Testis (tissue), 3 donors: ENCODE results near the gene LPP. TPM values are rescaled to one million over a fixed set of nuclear protein-coding genes. Genes with fewer than 3 reads are reported as not detected.

Experiments used
- DNase-seq: peaks from one replicate; pipeline ENCODE4 v3.0.0-alpha.2; 2019
- H3K27ac ChIP-seq, 2 donors: fragments of 200-600 bp; sonication (generic); one replicate each; pipeline ENCODE4 v1.5.1; 2019
- H3K27me3 ChIP-seq: fragments of 200-600 bp; sonication (generic); one replicate; pipeline ENCODE4 v1.5.1; 2019
- H3K36me3 ChIP-seq: fragments of 200-600 bp; sonication (generic); one replicate; pipeline ENCODE4 v1.5.1; 2017; ENCODE audit warnings: low read depth; ENCODE audit errors: missing control alignments
- H3K4me1 ChIP-seq: fragments of 200-600 bp; sonication (generic); one replicate; pipeline ENCODE4 v1.5.1; 2019
- H3K4me3 ChIP-seq, 2 donors: fragments of 200-600 bp; sonication (generic); one replicate each; pipeline ENCODE4 v1.5.1; 2017 to 2019
- H3K9me3 ChIP-seq: fragments of 200-600 bp; sonication (generic); one replicate; pipeline ENCODE4 v1.5.1; 2017
- POLR2A ChIP-seq: fragments of 450-650 bp; IDR thresholded peaks from one replicate; pipeline ENCODE4 v1.6.1; 2017; ENCODE audit warnings: antibody characterized with exemption, mild to moderate bottlenecking, moderate library complexity
- WGBS, 2 donors: methylation state at CpG; one replicate each; pipeline ENCODE4 v1.1.5; 2018; 5-methylcytosine and 5-hydroxymethylcytosine counted together
- intact Hi-C: fragments of 100-400 bp; cut with DNase I; formaldehyde crosslinking; loops from one replicate; pipeline ENCODE4 v1.15.1; 2023; ENCODE audit warnings: low total_unique reads
- polyA plus RNA-seq: library from polyadenylated mRNA; stranded (reverse); fragments of 350-450 nt; fragmentation: Illumina TruSeq; extraction: RNeasy Lipid Tissue Mini Kit (QIAGEN cat#74804); gene quantifications from one replicate; pipeline ENCODE4 v1.2.3, GENCODE V29; 2014; ENCODE audit warnings: low read depth, low replicate concordance; ENCODE audit not compliant: insufficient read depth
- total RNA-seq, 2 donors: library from RNA; depleted of rRNA; stranded (reverse); fragments of >200 nt; gene quantifications; one replicate each; pipeline ENCODE4 v1.2.3, GENCODE V29; 2016
- TF ChIP-seq, protein P1 (sequence below), 3 experiments: fragments of 450-650 bp in 2 of 3; fragments of 200-600 bp in 1 of 3; sonication (generic) in 1 of 3; IDR thresholded peaks; one replicate each; pipeline ENCODE4 v1.5.1; 2016 to 2019; ENCODE audit warnings: antibody characterized with exemption in 3 of 3, mild to moderate bottlenecking in 2 of 3, moderate library complexity in 1 of 3

LPP gene
- total and polyA plus RNA-seq, 3 donors from 2014 or later = 89.9 to 135 (median 132) TPM

DNA sequence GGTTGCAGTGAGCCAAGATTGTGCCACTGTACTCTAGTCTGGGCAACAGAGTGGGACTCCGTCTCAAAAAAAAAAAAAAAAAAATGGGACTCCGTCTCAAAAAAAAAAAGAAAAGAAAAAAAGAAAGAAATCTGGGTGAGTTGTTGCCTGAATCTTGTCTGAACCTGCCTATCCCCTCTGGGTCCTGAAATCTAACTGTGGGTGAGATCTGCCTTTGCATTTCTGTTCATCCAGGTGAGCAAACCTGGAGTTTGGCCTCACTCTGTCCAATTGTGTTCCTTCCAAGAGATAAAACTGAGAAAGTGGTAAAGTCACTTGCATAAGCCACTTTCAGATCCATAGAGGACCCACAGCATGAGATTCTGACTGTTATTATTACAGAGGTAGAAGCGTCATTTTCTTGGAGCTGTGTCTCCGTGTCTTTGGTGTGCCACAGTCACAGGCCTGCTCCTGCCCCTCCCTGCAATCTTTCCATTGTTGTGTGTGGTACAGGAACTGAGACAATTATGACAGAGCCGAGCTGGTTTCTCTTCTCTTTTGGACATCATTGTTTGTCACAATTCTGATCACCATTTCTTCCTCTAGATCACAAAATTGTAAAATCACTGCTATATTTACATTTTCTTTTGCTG is 235.9 kb downstream of the LPP start:
- H3K4me3 ChIP-seq = no peak overlapping the region
- DNase-seq = peak; percentile 30
- intact Hi-C loops = no loop called here
- WGBS, 2 donors = 78 to 79% methylated on average over 5 of the region's 5 CpGs
- no peaks in the 10 kb centered on the region for H3K9me3 ChIP-seq
- H3K4me1 ChIP-seq = peaks cover 9% of the 10 kb centered on the region
- TF ChIP-seq POLR2A = no peak
- TF ChIP-seq, protein P1, sequence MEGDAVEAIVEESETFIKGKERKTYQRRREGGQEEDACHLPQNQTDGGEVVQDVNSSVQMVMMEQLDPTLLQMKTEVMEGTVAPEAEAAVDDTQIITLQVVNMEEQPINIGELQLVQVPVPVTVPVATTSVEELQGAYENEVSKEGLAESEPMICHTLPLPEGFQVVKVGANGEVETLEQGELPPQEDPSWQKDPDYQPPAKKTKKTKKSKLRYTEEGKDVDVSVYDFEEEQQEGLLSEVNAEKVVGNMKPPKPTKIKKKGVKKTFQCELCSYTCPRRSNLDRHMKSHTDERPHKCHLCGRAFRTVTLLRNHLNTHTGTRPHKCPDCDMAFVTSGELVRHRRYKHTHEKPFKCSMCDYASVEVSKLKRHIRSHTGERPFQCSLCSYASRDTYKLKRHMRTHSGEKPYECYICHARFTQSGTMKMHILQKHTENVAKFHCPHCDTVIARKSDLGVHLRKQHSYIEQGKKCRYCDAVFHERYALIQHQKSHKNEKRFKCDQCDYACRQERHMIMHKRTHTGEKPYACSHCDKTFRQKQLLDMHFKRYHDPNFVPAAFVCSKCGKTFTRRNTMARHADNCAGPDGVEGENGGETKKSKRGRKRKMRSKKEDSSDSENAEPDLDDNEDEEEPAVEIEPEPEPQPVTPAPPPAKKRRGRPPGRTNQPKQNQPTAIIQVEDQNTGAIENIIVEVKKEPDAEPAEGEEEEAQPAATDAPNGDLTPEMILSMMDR (IDR thresholded peaks at IDR 0.05) = no peak
- H3K27me3 ChIP-seq = no peaks in the 10 kb centered on the region
- H3K27ac ChIP-seq = peak overlapping the region in 1 of 2 donors; percentile 74
- H3K36me3 ChIP-seq = no peaks in the 10 kb centered on the region

DNA sequence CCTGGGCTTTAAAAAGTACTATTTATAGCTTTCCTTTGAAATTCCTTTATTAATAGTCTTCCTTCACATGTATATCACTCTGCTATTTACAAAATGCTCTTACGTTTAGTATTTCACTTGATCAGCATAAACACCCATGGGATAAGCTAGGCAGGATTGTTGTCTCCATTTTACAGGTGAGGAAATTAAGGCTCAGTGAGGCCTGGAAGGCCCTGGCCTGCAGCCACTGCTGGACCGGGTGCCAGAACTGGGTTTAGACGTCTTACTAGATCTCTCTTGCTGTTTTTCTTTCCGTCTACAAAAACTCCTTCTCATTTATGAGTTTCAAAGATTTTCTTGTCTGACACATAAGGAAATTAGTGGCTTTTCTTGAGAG is 236.4 kb downstream of the LPP start:
- H3K36me3 ChIP-seq = no peaks in the 10 kb centered on the region
- peak overlapping the region in 1 of 2 donors; percentile 74 for H3K27ac ChIP-seq
- H3K4me1 ChIP-seq = peaks cover 9% of the 10 kb centered on the region
- intact Hi-C loops = no loop called here
- no peak overlapping the region for H3K4me3 ChIP-seq
- no peaks in the 10 kb centered on the region for H3K27me3 ChIP-seq
- 43 to 44% methylated on average over 4 of the region's 4 CpGs for WGBS, 2 donors
- H3K9me3 ChIP-seq = no peaks in the 10 kb centered on the region
- DNase-seq = no peak
- TF ChIP-seq POLR2A = no peak
- TF ChIP-seq, protein P1 (IDR thresholded peaks at IDR 0.05) = no peak

DNA sequence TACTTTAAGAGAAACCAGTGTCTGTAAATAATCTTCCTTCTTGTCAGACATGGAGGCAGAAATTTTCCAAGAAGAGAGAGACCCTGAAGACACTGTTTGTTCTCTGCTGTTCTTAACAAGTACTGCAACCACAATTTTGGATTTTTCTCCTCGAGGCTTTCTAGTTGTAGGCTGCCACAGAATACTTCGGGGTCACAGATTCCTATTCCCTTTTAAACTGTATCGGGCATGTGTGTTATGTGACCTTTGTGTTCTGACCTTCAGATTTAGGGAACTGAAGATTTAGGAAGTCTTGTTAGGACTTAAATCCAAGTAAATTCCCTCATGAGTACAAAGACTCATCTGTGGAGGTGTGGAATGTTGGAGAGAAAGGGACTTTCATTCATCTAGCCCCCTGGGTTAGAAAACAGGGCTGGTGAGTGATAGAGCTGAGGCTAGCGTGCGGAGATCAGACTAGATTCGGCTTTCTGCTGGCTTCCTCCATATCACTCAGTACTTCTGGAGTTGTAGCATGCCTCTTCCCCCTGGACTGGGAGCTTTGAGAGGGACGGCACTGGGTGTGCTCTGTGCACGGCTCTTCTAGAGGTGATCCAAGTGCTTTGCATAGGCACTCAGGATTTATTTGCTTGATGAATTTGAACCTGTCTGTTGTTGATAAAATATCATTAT is 237.0 kb downstream of the LPP start:
- no peaks in the 10 kb centered on the region for H3K27me3 ChIP-seq
- 44 to 46% methylated on average over 8 of the region's 8 CpGs for WGBS, 2 donors
- H3K4me1 ChIP-seq = peaks cover 9% of the 10 kb centered on the region
- no peak for DNase-seq
- H3K36me3 ChIP-seq = no peaks in the 10 kb centered on the region
- H3K27ac ChIP-seq = peak overlapping the region in 1 of 2 donors; percentile 74
- intact Hi-C loops = no loop called here
- no peaks in the 10 kb centered on the region for H3K9me3 ChIP-seq
- TF ChIP-seq POLR2A = no peak
- TF ChIP-seq, protein P1 (IDR thresholded peaks at IDR 0.05) = no peak
- H3K4me3 ChIP-seq = no peak overlapping the region

DNA sequence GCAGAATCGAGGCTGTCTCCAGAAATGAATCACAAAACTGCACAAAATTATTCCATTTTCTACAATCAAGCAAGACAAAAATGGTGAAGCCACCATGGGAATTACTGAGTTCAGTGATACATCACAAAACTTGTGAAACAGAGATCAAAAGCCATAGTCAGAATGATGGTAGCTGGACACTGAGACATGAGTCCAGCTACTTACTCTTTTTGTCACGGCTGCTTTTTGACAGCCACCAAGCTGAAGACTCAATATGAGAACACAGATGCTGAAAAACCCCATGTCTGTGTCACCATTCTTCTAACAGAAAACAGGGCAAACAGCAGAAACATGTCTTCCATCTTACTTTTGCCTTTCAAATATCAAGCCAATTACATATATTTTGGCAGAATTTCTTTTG is 237.6 kb downstream of the LPP start:
- TF ChIP-seq, protein P1 (IDR thresholded peaks at IDR 0.05) = no peak
- no peak for TF ChIP-seq POLR2A
- Histone ChIP-seq H3K4me3 (no peak overlapping the region), H3K9me3 (no peaks in the 10 kb centered on the region), H3K4me1 (peaks cover 9% of the 10 kb centered on the region), H3K27me3 (no peaks in the 10 kb centered on the region), H3K36me3 (no peaks in the 10 kb centered on the region), H3K27ac (peak overlapping the region in 1 of 2 donors; percentile 74)
- 79 to 89% methylated on average over 2 of the region's 2 CpGs for WGBS, 2 donors
- no peak for DNase-seq
- intact Hi-C loops = no loop called here
